ENCODE results near the gene CLEC18C.
"Not testable (repeated sequence)": the region's sequence is repeated elsewhere in the genome, so short reads cannot be mapped to it uniquely, and the experiment has no call there.

CLEC18C gene

GRCh38 chr16:70159355-70160348, 13.9 kb upstream of the CLEC18C start:
- DNase-seq (ENCODE audit: low read depth): no peak

GRCh38 chr16:70160388-70160787, 13.2 kb upstream of the CLEC18C start:
- DNase-seq (ENCODE audit: low read depth): no peak

- DNase-seq (ENCODE audit: low read depth): no peak
These were observed 12.8 kb upstream of the CLEC18C start for GRCh38 chr16:70160821-70161220.

GRCh38 chr16:70161350-70161749, 12.2 kb upstream of the CLEC18C start:
- DNase-seq (ENCODE audit: low read depth): no peak

GRCh38 chr16:70162041-70162451, 11.5 kb upstream of the CLEC18C start:
- DNase-seq (ENCODE audit: low read depth): peak; percentile 36

GRCh38 chr16:70163596-70163995, 10.0 kb upstream of the CLEC18C start:
- DNase-seq (ENCODE audit: low read depth): no peak

GRCh38 chr16:70166688-70167087, 6.9 kb upstream of the CLEC18C start:
- DNase-seq (ENCODE audit: low read depth): not testable (repeated sequence)

GRCh38 chr16:70173916-70174315, 329 bp downstream of the CLEC18C start:
- DNase-seq (ENCODE audit: low read depth): not testable (repeated sequence)

- DNase-seq (ENCODE audit: low read depth): not testable (repeated sequence)
These were observed 873 bp downstream of the CLEC18C start for GRCh38 chr16:70174387-70174932.

GRCh38 chr16:70187858-70188607, 14.4 kb downstream of the CLEC18C start:
- not testable (repeated sequence) for DNase-seq (ENCODE audit: low read depth)

GRCh38 chr16:70188608-70188915, 15.0 kb downstream of the CLEC18C start:
- DNase-seq (ENCODE audit: low read depth): not testable (repeated sequence)

- not testable (repeated sequence) for DNase-seq (ENCODE audit: low read depth)
These were observed 17.0 kb downstream of the CLEC18C start for GRCh38 chr16:70190574-70190973.

GRCh38 chr16:70196683-70197300, 23.2 kb downstream of the CLEC18C start:
- not testable (repeated sequence) for DNase-seq (ENCODE audit: low read depth)

GRCh38 chr16:70197611-70198010, 24.0 kb downstream of the CLEC18C start:
- DNase-seq (ENCODE audit: low read depth): not testable (repeated sequence)

- DNase-seq (ENCODE audit: low read depth): not testable (repeated sequence)
These were observed 24.6 kb downstream of the CLEC18C start for GRCh38 chr16:70198230-70198629.

GRCh38 chr16:70198666-70199065, 25.1 kb downstream of the CLEC18C start:
- DNase-seq (ENCODE audit: low read depth): not testable (repeated sequence)

- not testable (repeated sequence) for DNase-seq (ENCODE audit: low read depth)
These were observed 25.6 kb downstream of the CLEC18C start for GRCh38 chr16:70199170-70199569.

GRCh38 chr16:70200063-70200462, 26.5 kb downstream of the CLEC18C start:
- DNase-seq (ENCODE audit: low read depth): not testable (repeated sequence)

GRCh38 chr16:70203508-70203907, 29.9 kb downstream of the CLEC18C start:
- peak; percentile 27 for DNase-seq (ENCODE audit: low read depth)

GRCh38 chr16:70204010-70204409, 30.4 kb downstream of the CLEC18C start:
- not testable (repeated sequence) for DNase-seq (ENCODE audit: low read depth)

GRCh38 chr16:70204668-70205405, 31.2 kb downstream of the CLEC18C start:
- not testable (repeated sequence) for DNase-seq (ENCODE audit: low read depth)

Data from fibroblast of gingiva (primary cell).